ENCODE measurements around the gene FAM118B. TPM values are rescaled to one million over a fixed set of nuclear protein-coding genes. Genes with fewer than 3 reads are reported as not detected.
A peak's percentile ranks its signal among the peaks of the same experiment; 100 is the strongest.

FAM118B gene
- 10 to 100 TPM in 1 of 4 donors, 1 to 10 TPM in 3; 7.6 to 11.1 (median 8.6) TPM for total RNA-seq

DNA sequence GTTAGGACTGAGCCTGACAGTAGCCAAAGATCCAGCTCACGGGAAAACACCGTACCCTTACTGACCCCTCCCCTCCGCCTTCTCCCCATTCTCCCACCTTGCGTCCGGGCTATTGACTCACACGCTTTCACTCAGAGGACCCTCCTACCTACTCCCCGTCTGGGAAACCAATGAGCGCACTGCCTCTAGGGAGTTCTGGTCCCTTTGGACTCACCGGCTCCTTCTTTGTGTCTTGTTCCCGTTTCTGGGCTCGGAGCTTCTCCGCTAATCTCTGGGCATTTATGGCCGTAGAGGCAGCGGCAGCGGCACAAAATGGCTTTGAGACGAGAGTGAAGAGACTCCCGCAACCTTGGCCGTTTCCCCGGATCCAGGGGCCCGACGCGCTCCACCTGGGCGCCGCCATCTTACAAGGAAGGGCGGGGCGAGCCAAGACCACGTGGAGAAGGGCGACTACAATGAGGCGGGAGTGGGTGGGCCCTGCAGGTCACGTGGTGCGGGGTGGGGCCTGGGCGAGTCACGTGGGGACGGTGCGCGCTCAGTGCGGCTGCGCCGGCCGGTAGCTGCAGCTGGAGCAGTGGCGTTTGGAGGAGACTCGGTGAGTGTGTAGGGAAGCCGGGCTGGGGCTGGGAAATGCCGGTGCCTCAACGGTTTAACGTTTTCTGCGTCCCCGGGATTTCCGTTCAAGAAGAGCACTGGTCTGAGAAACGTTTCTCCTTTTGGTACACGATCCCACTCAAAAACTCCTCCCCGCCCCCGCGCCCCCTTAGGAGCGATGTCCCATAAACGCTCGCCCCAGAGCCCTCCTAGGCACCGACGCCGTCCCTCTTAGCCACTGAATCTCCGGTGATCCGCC is at the start of gene FAM118B, which contains the start of gene RPUSD4:
TSS of gene FAM118B (plus strand) at position 547 of the 853 bp plus-strand sequence. CDS start 23,220 bp downstream, outside the sequence.
TSS of gene RPUSD4 (minus strand) at position 415 of the 853 bp plus-strand sequence. CDS start at position 403, 12 bp downstream.
- DNase-seq (ENCODE audit: low spot score in 2 of 2) = peak; percentile 99 to 100
- Histone ChIP-seq H3K27me3 (no peaks in the 10 kb centered on the region), H3K9me3 (no peaks in the 10 kb centered on the region), H3K4me3 (peak within 1 kb of the TSS; percentile 88), H3K4me1 (peaks cover 28% of the 10 kb centered on the region), H3K36me3 (peaks cover 15% of the 10 kb centered on the region), H3K27ac (peak within 1 kb of the TSS; percentile 71)
- WGBS = under 1% methylated on average over 42 of the region's 62 CpGs
- no peak for TF ChIP-seq EP300 (IDR thresholded peaks at IDR 0.05)
- TF ChIP-seq POLR2AphosphoS5 (IDR thresholded peaks at IDR 0.05) = peak; percentile 29 to 89 (median 72)

DNA sequence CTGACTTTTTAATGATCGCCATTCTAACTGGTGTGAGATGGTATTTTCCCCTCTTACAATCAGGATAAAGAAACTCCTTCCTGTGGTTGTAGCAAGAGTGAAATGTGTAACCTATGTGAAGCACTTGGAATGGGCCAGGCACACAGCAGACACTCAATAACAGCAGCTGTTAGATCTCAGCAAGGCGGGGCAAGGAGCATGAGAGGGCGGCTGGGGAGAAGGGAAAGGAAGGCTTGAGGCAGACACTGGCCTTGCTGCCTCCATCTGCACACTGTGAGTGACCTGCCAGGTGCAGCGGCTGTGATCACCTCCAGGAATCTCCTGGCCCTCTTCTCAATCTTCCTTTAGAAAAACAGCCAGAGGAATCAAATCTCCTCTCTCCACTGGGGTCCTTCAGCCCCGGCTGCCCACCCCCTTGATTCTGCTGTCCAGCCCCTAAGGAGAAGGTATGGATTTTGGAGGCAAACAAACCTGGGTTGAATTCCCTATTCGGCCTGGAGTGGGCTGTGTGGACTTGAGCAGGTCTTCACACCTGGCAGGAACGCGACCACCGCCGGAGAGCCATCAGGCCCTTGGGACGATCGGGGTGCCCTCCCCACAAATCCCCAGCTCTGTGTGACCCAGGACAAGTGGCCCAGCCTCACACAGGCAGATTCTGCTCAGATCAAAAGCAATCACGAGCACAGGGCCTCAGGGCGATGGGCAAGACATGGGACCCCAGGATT is 49.1 kb upstream of the FAM118B start:
- peaks cover 23% of the 10 kb centered on the region for H3K4me1 ChIP-seq
- no peaks in the 10 kb centered on the region for H3K27me3 ChIP-seq
- no peaks in the 10 kb centered on the region for H3K9me3 ChIP-seq
- H3K4me3 ChIP-seq = no peak overlapping the region
- H3K27ac ChIP-seq = peak overlapping the region; percentile 28
- 74% methylated on average over 6 of the region's 14 CpGs for WGBS
- DNase-seq (ENCODE audit: low spot score in 2 of 2) = no peak
- no peaks in the 10 kb centered on the region for H3K36me3 ChIP-seq
- TF ChIP-seq POLR2A (IDR thresholded peaks at IDR 0.05) = no peak
- TF ChIP-seq EP300 (IDR thresholded peaks at IDR 0.05) = no peak
- TF ChIP-seq POLR2AphosphoS5 (IDR thresholded peaks at IDR 0.05) = no peak
- TF ChIP-seq, protein P1, sequence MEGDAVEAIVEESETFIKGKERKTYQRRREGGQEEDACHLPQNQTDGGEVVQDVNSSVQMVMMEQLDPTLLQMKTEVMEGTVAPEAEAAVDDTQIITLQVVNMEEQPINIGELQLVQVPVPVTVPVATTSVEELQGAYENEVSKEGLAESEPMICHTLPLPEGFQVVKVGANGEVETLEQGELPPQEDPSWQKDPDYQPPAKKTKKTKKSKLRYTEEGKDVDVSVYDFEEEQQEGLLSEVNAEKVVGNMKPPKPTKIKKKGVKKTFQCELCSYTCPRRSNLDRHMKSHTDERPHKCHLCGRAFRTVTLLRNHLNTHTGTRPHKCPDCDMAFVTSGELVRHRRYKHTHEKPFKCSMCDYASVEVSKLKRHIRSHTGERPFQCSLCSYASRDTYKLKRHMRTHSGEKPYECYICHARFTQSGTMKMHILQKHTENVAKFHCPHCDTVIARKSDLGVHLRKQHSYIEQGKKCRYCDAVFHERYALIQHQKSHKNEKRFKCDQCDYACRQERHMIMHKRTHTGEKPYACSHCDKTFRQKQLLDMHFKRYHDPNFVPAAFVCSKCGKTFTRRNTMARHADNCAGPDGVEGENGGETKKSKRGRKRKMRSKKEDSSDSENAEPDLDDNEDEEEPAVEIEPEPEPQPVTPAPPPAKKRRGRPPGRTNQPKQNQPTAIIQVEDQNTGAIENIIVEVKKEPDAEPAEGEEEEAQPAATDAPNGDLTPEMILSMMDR (IDR thresholded peaks at IDR 0.05) = no peak

DNA sequence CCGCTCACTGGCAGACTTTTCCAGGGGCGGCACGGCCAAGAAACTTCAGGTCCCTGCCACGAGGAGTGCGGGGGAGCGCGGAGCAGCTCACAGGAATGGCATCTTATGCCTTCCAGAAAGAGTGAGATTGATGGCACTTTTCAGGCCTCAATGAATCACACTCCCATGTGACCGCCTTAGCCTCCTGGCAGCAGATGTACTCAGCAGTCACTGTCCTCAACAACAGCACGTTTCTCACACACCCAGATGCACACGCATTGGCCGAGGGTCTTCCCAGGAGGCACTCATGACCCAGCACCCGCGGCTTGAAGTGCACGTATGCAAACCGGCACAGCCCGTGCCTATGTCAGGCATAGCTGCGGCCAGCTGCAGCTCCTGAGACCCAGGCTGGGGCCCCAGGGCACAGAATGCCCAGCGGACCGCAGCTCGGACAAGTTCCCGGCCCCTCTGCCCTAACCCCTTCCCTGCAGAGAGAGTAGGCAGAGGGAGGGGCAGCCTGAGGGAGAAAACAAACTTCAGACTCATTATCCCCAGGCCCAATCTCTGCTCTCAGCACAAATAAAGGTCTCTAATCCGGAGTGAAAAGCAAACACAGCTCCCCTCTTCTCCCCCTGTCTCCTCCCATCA is 48.4 kb upstream of the FAM118B start:
- peak in 1 of 2 donors; percentile 86 for DNase-seq (ENCODE audit: low spot score in 2 of 2)
- TF ChIP-seq POLR2AphosphoS5 (IDR thresholded peaks at IDR 0.05) (peak; percentile 4 to 57 (median 32)), EP300 (IDR thresholded peaks at IDR 0.05) (no peak), POLR2A (IDR thresholded peaks at IDR 0.05) (no peak)
- TF ChIP-seq, protein P1 (IDR thresholded peaks at IDR 0.05) = peak in 1 of 2 donors; percentile 7
- Histone ChIP-seq H3K27ac (peak overlapping the region; percentile 64), H3K4me1 (peaks cover 22% of the 10 kb centered on the region), H3K36me3 (no peaks in the 10 kb centered on the region), H3K27me3 (no peaks in the 10 kb centered on the region), H3K9me3 (no peaks in the 10 kb centered on the region), H3K4me3 (no peak overlapping the region)
- WGBS = 54% methylated on average over 6 of the region's 22 CpGs

DNA sequence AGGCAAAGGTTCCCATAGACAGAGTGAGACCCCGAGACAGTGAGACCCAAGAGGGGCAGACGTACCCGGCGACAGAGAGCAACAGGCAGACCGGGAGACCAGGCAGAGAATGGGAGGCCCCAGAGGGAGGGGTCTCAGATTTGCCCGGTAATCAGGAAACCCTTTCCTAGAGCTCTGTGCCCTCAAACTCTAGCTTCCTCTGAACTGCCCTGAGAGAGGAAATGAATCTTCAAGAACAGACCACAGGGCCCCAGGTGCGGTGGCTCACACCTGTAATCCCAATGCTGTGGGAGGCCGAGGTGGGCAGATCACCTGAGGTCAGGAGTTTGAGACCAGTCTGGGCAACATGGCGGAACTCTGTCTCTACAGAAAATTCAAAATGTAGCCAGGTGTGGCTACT is 47.8 kb upstream of the FAM118B start:
- TF ChIP-seq, protein P1 (IDR thresholded peaks at IDR 0.05) = no peak
- TF ChIP-seq EP300 (IDR thresholded peaks at IDR 0.05) (no peak), POLR2A (IDR thresholded peaks at IDR 0.05) (no peak), POLR2AphosphoS5 (IDR thresholded peaks at IDR 0.05) (no peak)
- Histone ChIP-seq H3K9me3 (no peaks in the 10 kb centered on the region), H3K4me1 (peaks cover 18% of the 10 kb centered on the region), H3K4me3 (no peak overlapping the region), H3K27ac (peak overlapping the region; percentile 64), H3K36me3 (no peaks in the 10 kb centered on the region), H3K27me3 (no peaks in the 10 kb centered on the region)
- 77% methylated on average over 9 of the region's 9 CpGs for WGBS
- no peak for DNase-seq (ENCODE audit: low spot score in 2 of 2)

DNA sequence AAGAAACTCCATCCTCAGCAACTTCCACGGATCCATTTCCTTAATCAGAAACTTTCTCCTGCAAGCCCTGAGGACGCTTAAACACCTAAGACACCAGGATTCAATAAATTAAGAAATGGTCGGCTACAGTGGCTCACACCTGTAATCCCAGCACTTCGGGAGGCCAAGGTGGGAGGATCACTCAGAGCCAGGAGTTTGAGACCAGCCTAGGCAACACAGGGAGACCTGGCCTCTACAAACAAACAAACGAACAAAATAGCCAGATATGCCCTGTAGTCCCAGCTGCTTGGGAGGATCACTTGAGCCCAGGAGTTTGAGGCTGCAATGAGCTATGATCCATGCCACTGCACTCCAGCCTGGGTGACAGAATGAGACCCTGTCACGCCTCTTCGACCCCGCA is 46.8 kb upstream of the FAM118B start:
- Histone ChIP-seq H3K36me3 (no peaks in the 10 kb centered on the region), H3K4me3 (no peak overlapping the region), H3K4me1 (peaks cover 18% of the 10 kb centered on the region), H3K27me3 (no peaks in the 10 kb centered on the region), H3K9me3 (no peaks in the 10 kb centered on the region), H3K27ac (no peak overlapping the region)
- WGBS = 95% methylated on average over 8 of the region's 8 CpGs
- TF ChIP-seq EP300 (IDR thresholded peaks at IDR 0.05) (no peak), POLR2A (IDR thresholded peaks at IDR 0.05) (no peak), POLR2AphosphoS5 (IDR thresholded peaks at IDR 0.05) (no peak)
- TF ChIP-seq, protein P1 (IDR thresholded peaks at IDR 0.05) = no peak
- no peak for DNase-seq (ENCODE audit: low spot score in 2 of 2)
